NCI-H187 treated with DMSO at 0.1 percent for 48 hours (cell line): ENCODE data around the gene CCSAP.
"Not testable (repeated sequence)": the region's sequence is repeated elsewhere in the genome, so short reads cannot be mapped to it uniquely, and the experiment has no call there.

Source experiments
- DNase-seq: peaks from one replicate; lab custom pipeline; 2025; lab: John Stamatoyannopoulos, UW

The CCSAP gene

GRCh38 chr1:229364207-229365065 is 21.6 kb upstream of the CCSAP start:
- no peak for DNase-seq

DNA sequence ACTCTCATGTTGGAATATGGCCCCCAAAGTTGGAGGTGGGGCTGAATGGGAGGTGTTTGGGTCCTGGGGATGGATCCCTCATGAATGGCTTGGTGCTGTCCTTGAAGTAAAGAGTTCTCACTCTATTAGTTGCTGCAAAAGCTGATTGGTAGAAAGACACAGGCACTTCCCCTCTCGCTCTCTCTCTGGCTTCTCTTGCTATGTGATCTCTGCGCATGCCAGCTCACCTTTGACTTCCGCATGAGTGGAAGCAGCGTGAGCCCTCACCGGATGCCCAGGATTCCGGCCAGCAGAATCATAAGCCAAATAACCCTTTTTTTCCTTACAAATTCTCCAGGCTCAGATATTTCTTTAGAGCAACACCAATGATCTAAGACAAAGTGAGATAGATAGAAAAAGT is 20.9 kb upstream of the CCSAP start:
- no peak for DNase-seq

- DNase-seq: no peak
Measured at GRCh38 chr1:229360420-229360819, 17.6 kb upstream of the CCSAP start.

- no peak for DNase-seq
Measured at GRCh38 chr1:229355661-229356060, 12.8 kb upstream of the CCSAP start.

DNA sequence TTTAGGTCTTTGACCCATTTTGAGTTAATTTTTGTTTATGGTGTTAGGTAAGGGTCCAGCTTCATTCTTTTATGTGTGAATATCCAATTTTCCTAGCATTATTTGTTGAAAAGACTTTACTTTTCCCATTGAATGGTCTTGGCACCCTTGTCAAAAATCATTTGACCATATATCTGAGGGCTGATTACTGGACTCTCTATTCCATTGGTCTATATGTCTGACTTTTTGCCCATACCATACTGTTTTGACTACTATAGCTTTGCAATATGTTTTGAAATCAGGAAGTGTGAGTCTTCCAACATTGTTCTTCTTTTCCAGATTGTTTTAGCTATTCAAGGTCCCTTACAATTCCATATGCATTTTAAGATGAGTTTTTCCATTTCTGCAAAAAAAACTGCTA is 11.4 kb upstream of the CCSAP start:
- DNase-seq: no peak

DNA sequence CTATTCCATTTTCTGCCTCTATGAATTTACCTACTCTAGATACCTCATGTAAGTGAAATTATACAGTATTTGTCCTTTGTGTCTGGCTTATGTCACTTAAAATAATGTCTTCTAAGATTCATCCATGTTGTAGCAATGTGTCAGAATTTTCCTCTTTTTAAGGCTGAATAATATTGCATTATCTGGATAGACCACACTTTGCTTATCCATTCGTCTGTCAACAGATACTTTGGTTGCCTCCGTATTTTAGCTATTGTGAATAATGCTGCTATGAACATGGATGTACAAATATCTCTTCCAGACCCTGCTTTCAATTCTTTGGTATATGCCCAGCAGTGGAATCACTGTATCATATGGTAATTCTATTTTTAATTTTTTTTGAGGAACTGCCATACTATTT is 10.1 kb upstream of the CCSAP start:
- no peak for DNase-seq

GRCh38 chr1:229349463-229350385 is 6.9 kb upstream of the CCSAP start:
- no peak for DNase-seq

GRCh38 chr1:229347528-229347927 is 4.7 kb upstream of the CCSAP start:
- DNase-seq: no peak

DNA sequence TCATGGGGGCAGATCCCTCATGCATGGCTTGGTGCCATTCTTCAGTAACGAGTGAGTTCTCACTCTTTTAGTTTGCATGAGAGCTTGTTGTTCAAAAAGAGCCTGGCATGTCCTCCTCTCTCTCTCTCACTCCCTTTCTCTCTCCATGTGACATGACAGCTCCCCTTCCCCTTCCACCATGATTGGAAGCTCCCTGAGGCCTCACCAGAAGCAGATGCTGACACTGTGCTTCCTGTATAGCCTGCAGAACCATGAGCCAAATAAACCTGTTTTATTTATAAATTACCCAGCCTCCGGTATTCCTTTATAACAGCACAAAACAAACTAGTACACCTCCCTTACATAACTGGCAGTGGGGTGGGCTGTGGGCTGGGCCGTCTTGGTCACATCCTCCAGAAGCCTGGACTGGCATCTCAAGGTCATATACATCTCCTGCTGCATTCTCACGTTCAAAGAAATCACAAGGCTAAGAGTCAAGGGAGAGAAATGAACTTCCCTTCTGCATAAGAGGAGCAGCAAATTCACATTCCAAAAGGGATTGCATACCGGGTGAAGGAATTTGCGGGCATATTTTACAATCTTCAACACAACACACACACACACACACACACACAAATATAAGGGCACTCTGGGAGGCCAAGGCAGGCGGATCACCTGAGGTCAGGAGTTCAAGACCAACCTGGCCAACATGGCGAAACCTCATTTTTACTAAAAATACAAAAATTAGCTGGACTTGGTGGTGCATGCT is 2.3 kb upstream of the CCSAP start:
- no peak for DNase-seq

- no peak for DNase-seq
Measured at GRCh38 chr1:229344139-229344538, 1.3 kb upstream of the CCSAP start.

DNA sequence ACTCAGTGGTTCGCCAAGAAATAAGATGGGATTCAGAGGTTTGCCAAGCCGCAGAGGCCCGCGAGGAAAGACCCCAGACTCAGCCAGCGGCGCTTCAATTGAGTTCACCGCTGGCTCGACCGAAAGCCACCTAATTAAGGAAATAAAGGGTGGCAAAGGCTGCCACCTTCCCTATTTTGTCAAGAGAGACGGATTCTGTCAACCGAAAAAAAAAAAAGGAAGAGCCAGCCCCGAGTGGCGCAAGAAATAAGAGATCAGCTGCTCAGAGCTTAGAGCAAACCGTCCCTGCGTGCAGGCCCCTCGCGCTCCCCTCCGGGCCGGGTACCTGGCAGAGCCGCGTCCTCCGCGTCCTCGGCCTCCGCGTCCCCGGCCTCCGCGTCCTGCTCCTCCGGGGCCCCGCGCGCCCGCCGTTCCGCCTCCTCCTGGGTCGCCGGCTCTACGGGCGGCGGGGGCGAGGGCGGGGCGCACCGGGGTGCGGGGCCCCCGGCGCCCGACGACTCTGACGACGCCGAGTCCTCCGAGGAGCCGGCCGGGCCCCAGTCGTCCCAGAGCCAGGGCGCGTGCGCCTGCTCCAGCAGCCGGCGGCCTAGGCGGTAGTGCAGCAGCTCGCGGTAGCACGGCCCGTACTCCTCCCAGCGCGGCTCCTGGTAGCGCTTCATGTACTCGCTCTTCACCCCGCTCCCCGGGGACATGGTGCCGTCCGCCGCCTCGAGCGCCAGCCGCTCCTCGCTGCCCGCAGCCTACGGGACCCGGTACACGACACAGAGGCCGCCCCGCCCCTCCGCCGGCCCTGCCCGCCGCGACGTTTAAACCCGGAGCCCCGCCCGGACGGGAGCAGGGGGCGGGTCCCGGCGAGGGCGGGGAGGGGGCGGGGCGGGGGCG is 832 bp downstream of the CCSAP start:
- DNase-seq: no peak

DNA sequence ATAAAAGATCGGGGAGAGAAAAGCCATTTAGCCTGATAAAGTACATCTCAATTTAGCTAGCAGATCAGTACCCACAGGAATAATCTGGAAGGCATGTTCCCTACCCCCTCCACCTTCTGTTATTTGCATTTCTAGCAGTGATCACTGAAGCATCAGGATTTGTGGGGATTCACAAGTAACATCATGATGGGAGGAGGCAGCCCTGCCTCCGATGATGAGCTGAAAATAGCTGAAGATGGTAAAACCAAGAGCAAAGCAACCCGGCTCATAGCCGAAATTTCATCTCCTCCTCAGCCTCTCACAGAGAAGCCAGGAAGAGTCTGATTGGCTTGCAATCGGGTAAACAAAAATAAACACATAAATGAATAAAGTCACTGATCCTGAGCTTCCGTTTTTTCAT is 2.4 kb downstream of the CCSAP start:
- DNase-seq: no peak

- no peak for DNase-seq
Measured at GRCh38 chr1:229339520-229339919, 3.3 kb downstream of the CCSAP start.

GRCh38 chr1:229339086-229339485 is 3.8 kb downstream of the CCSAP start:
- no peak for DNase-seq

DNA sequence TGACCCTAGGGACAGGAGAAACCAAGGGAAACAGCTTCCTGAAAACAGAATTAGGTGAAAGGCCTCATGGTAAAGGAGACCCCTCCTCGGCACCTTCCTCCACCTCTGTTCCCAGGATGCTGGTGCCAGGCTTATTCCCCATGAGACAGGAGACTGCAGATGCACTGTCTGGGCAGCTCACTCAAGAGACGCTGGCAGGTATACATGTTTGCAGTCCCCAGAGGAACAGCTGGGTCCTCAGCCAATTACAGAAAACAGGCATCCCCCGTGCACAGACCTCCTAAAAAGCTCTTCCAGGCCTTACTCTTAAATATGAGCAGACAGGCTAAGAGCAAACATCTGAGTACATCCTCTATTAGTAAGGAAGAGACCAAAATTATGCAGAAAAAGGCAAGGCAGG is 6.5 kb downstream of the CCSAP start:
- no peak for DNase-seq

DNA sequence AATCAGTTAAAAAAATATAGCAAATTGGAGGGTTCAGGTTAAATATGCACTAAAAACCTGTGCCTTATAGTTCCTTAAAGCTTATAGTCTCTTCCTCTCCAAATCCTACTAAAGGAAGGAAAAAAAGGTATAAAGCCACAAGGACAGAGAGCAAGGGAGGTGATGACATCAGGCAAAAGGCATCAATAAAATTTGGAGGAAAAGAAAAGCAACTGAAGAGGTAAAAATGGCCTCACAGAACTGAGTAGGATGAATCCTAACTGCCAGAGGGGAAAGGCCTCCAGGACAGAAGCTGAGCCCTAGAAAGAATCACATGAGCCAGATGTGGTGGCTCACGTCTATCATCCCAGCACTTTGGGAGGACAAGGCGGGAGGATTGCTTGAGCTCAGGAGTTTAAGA is 8.1 kb downstream of the CCSAP start:
- no peak for DNase-seq

DNA sequence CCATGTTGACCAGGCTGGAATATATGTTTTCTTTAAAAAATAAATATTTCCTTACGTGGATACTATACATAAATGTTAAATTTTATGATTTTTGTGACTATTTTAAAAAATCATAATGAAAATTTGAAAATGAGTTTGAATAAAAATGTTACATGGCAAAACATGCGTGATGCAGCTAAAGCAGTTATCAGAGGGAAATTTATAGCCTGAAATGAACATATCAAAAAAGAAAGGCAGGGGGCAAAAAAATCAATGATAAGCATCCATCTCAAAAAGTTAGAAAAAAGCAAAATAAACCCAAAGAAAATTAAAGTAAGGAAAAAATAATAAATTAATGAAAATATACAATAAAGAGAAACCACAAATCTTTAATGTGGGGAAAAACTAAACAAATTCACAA is 8.6 kb downstream of the CCSAP start:
- DNase-seq: no peak

GRCh38 chr1:229328598-229329362 is 14.1 kb downstream of the CCSAP start:
- no peak for DNase-seq

GRCh38 chr1:229327765-229328164 is 15.1 kb downstream of the CCSAP start:
- DNase-seq: not testable (repeated sequence)

DNA sequence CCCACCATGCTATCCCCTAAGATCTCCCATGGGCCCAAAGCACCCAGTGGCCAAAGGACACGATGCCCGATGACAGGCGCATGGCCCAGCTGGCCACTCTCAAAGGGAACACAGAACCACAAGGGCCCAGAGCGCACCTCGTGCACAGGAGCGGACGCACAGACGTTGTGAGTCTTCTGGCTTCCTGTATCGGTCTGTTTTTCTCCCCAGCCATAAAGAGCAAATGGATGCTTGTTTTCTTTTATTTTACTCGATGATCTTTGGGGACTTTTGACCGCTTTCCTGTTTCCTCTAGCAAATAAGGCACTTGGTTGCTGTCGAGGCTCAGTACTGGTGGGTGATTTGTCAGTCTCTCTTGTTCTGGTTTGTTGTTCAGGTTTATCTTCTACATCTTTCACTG is 16.2 kb downstream of the CCSAP start:
- no peak for DNase-seq
